Endometrium (tissue), 2 donors: ENCODE results near the gene ZCWPW1.

ENCODE experiments used
- FAIRE-seq: peaks from 2 replicates; lab custom pipeline; 2012; peaks lifted over from hg19 to GRCh38; lab: Jason Lieb, UNC
- donor health status: control.
- donor health status: control.

Gene ZCWPW1

DNA sequence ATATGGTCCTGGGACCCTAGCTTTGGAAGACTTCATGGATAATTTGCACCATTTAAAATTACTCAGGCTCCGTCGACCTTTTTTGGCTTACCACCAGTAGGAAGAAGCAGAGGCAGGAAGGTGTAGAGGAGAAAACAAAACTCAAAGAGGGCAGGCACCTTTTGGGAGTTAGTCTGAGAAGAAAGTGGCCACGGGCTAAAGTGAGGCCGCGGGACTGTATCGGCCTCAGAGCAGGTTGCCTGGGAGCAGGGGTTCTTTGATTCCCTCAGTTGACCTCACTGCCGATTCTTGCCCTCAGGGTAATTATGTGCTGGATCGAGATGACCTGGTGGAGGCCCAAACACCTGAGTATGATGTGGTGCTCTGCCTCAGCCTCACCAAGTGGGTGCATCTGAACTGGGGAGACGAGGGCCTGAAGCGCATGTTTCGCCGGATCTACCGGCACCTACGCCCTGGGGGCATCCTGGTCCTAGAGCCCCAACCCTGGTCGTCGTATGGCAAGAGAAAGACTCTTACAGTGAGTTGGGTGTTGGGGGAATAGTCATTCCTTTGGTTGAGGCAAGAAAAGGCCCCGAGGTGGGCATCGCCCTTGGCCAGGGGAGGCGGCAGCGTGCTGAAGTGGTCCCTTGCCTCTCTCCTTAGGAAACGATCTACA is 4.2 kb upstream of the ZCWPW1 start:
- FAIRE-seq: no peak

DNA sequence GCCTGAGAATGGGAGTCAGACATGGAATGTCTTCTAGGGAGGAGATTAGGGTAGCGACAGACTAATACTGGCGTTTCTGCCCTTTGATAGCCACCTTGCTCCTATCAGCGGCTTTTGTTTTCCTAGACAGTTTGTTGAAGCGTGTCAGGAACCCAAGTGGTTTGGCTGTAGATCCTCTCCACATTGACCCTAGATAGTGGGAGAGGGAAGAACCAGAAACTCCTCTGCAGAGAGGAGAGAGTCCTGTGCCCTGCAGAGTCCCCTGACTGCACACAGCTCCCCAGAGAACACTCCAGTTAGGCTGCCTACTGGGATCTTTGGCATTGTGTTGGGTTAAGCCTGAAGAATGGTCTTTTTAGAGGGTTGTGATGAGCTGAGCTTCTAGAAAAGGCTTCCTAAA is 3.5 kb upstream of the ZCWPW1 start:
- FAIRE-seq: no peak

DNA sequence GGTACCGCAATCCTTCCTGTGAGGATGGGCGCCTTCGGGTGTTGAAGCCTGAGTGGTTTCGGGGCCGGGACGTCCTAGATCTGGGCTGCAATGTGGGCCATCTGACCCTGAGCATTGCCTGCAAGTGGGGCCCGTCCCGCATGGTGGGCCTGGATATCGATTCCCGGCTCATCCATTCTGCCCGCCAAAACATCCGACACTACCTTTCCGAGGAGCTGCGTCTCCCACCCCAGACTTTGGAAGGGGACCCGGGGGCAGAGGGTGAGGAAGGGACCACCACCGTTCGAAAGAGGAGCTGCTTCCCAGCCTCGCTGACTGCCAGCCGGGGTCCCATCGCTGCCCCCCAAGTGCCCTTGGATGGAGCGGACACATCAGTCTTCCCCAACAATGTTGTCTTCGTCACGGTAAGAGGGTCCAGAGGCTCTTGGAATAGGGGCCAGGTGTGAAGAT is 2.8 kb upstream of the ZCWPW1 start:
- no peak for FAIRE-seq

DNA sequence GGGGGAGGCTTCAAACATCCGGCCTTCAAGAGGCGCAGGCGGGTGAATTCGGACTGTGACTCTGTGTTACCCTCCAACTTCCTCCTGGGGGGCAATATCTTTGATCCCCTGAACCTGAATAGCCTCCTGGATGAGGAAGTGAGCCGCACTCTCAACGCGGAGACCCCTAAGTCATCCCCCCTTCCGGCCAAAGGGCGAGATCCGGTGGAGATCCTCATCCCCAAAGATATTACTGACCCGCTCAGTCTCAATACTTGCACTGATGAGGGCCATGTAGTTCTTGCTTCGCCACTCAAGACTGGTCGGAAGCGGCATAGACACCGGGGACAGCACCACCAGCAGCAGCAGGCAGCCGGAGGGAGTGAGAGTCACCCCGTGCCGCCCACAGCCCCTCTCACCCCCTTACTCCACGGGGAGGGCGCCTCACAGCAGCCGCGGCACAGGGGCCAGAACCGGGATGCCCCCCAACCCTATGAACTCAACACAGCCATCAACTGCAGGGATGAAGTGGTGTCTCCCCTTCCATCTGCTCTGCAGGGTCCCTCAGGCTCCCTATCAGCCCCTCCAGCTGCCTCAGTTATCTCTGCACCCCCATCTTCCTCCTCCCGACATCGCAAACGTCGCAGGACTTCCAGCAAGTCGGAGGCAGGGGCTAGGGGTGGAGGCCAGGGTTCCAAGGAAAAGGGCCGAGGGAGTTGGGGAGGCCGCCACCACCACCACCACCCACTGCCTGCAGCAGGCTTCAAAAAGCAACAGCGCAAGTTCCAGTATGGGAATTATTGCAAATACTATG is 2.2 kb upstream of the ZCWPW1 start:
- FAIRE-seq: no peak

DNA sequence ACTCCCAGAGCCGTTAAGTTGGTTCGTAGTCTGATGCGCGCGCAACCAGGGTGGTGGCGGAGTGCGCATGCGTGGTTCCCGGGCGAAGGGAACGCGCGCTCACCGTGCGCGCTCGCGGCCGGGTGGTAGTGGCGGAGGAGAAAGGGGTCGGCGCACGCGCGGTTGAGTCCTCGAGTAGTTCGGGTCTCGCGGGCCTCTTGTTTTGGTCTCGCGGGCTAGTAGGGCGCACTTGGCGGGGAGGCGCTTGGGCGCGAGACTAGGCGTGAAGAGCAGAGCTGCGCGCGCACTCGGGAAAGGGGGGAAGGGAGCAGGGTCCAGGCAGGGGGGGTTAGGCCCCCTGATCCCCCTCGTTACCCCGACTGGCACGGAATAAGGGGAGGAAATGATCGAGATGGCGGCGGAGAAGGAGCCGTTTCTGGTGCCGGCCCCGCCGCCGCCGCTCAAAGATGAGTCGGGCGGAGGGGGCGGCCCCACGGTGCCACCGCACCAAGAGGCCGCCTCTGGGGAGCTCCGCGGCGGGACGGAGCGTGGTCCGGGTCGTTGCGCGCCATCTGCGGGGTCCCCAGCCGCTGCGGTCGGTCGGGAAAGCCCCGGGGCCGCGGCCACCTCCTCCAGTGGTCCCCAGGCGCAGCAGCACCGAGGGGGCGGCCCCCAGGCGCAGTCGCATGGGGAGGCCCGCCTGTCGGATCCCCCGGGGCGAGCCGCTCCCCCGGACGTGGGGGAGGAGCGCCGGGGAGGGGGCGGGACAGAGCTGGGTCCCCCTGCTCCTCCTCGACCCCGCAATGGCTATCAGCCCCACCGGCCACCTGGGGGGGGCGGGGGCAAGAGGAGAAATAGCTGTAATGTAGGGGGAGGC is 1.4 kb upstream of the ZCWPW1 start, which contains the start of gene MEPCE:
MEPCE (plus strand) TSS at position 195 of the 856 bp plus-strand sequence; CDS start at position 383, 188 bp downstream.
- peak; percentile 91 for FAIRE-seq

DNA sequence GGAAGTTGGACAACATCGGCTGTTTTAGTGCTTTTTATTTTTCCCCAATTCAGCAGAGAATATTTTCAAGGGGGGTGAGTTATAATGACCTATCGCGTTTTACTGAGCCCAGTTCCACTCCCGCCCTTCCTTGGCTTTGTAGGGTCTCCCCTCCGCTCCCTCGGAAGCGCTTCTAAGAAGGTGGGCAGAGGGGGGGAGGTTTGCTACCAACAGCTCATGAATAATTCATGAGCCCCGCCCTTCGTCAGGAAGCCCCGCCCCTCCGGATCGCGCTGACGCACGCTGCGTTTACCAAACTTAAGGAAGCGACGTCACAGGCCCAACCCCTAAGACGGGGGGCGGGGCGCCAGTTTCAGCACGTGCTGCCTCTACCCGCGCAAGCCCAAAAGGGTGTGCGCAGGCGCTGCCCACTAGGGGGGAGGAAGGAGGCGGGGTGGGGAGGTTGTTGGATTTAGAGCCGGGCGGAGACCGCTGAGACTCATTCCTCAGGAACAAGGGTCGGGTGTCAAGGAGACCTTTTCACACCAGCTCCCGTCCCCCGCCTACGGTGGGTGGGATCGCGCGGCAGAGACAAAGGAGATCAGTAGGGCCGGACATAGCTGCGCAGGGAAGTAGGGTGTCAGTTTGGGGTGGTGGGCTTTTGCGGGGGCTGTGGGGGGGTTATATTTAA is 599 bp upstream of the ZCWPW1 start:
- peak; percentile 96 for FAIRE-seq

DNA sequence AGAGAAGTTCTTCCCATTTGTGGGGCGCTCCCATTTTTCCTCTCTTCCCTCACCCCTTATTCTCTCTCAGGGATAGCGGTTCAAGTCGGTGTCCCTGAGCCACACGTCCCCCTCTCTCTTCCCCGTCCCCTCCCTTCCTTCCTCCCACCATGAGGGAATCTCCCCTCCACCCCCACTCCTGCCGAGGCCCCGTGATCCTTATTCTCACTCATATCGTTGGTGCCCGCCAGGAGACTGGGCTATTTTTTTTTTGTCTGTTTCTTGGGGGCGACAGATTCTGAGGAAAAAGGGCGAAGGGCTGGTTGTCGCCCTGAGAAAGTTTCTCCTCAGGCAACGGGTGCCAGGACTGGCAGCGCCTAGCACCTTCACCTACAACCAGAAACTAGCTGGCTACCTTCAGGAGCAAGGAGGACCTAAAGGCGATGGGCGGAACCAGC is 723 bp downstream of the ZCWPW1 start:
- no peak for FAIRE-seq

DNA sequence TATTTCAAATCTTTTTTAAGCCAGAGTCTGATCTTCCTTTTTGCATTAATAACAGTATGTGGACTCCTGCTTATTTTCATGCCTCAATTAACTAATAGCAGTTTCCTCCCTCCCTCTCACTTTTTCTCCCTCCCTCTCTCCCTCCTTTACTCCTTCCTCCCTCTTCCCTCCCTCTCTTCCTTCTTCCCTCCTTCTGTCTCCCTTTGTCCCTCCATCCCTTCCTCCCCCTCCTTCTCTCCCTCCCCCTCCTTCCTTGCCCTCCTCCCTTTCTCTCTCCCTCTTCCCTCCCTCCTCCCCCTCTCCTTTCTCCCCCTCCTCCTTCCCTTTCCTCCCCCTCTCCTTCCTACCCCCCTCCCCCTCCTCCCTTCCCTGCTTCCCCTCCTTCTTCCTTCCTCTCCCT is 2.0 kb downstream of the ZCWPW1 start:
- no peak for FAIRE-seq

DNA sequence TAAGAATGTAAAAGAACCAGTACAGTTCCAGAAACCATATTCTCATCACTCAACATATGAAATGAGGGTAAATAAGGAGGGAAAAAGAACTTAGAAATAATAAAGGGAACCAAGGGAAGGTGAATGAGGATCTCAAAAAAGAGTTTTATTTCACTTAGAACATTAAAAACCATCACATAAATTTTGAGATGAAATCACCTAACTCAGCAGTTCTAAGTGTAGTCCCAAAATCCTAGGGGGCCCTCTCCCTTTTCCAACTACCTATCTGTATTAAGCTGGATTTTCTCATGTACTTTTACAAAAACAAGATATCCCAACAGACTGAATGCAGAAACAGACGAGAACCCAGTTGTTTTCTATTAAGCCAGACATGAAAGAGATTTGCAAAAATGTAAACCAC is 3.2 kb downstream of the ZCWPW1 start:
- no peak for FAIRE-seq

DNA sequence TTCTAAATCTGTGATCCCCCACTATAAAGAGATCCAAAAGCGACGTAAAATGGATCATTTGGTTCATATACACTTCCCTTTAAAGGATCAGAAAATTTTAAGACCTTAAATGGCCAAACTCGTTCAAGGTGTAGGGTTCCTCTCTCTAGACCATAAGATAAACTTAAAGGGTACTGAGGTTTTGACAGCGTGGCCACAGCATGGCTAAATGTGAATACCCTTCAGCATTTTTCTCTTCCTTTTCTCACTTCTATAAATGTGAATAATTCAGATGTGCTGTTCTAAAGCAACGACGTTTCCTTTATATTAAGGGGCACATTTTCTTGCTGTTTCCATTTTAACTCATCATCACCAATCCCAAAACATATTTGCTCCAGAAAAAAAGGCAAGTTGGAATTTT is 5.2 kb downstream of the ZCWPW1 start:
- no peak for FAIRE-seq

DNA sequence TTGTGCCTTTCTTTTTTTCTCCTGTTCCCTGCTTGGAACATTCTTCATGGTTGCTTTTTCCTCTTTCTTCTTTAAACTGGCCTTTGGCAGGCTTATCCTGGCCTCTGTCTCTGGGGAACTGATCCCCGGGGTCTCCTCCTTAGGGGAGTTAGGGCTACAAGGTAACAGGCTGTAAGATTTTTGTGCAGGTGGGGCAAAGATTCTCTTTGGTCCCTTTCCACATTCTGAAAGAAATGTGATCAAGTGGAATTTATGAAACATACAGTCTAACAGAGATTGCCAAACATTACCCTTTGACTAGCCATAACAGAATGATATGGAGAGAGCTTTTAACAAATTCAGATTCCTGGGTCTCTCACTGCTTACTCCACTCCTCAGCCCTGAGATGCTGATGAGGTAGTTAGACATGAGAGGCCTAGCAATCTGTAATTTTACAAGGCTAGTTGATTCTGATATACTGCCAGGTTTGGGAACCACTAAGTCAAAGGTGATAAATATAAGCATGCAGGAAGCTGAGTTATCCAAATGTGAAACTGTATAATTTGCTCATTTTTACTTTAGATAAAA is 8.8 kb downstream of the ZCWPW1 start:
- FAIRE-seq: no peak

DNA sequence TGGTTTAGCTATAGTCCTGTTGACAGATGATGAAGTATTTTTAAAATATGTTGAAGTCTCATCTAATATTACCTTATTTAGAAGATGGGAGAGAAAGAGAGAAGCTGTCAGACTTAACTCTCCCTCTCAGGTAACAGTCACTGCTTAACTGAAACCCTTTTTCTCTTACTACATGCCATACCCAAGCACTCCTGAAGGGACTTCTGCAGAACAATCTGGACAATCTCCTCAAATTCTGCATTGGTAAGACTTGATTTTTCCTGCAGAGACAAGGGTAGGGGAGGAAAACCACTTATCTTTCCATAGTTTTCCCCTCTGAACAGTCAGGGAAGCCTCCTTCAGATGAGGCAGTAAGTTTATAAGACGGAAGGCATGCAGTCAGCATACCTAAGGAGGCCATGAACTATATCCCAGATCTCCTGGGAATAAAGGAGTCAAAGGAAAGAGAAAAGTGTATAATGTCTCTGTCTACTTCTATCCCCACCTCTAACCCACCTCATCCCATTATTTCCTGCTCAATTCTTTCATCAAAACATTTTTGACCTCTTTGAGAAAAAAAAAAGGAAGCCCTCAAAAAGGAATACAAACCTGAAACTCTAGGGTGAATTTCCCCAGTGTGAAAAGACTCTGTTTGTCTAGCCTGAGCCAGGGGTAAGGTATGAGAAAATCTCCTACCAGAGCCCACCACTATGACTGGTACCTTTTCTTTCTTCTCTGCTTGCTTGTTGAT is 9.4 kb downstream of the ZCWPW1 start:
- FAIRE-seq: no peak

DNA sequence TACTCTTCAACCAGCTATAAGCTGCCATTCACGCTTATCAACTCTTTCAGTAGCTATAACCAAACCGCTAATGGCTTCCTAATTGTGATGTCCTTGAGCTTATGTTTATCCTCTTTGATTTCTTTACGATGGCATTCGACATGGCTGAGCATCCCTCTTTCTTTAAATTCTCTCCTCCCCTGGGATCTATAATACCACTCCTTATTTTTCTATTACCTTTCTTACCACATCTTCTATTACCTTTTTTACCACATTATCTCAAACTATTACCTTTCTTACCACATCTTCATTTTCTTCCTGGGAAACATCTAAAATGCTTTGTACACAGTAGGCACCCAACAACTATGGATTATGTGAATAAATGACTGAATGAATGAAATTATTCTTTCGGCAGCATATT is 13.1 kb downstream of the ZCWPW1 start:
- no peak for FAIRE-seq

DNA sequence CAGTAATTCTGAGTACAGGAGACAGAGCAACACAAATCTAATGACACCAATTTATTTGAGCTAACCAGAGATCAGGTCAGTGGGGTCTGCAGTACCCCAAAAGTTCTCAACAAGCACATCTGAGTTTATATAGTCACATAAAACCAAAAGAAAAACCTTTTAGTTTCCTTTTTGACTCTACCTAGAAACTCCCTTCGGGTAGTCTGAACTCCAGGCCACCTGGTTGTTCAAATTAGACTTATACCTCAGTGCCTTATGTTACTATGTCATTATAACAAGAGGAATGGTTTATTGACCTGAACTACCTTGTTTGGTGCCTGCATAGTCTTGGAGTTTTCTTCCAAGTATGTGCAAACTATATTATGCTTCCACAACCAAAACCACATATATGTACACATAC is 14.6 kb downstream of the ZCWPW1 start:
- FAIRE-seq: no peak

DNA sequence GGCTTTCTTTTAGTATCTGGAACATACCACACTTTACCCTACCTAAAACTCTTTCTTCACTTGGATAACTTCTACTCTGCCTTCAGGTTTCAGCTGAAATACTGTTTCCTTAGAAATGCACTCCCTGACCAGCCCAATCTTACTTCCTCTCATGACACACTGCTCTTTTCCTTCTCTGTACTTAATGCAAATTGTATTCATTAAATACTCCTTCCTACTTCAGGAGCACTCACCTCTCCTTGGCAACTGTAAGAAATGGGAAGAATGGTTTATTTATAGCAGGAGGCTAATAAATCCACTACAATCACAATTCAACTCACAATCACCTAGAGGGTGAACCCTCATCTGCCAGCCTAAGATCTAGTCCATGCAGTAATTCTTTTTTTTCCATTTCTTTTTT is 15.2 kb downstream of the ZCWPW1 start:
- no peak for FAIRE-seq

DNA sequence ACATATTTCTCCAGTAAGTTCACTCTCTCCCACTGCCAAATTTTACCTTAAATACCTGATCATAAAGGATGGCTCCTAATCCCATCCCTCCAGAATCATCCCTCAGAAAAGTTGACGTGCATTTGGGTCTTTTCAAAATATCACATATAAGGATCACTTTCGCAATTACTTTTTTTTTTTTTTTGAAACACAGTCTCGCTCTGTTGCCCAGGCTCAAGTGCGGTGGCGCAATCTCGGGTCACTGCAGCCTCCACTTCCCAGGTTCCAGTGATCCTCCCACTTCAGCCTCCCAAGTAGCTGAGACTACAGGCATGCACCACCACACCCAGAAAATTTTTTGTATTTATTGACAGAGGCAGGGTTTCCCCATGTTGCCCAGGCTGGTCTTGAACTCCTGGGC is 17.4 kb downstream of the ZCWPW1 start:
- FAIRE-seq: no peak

DNA sequence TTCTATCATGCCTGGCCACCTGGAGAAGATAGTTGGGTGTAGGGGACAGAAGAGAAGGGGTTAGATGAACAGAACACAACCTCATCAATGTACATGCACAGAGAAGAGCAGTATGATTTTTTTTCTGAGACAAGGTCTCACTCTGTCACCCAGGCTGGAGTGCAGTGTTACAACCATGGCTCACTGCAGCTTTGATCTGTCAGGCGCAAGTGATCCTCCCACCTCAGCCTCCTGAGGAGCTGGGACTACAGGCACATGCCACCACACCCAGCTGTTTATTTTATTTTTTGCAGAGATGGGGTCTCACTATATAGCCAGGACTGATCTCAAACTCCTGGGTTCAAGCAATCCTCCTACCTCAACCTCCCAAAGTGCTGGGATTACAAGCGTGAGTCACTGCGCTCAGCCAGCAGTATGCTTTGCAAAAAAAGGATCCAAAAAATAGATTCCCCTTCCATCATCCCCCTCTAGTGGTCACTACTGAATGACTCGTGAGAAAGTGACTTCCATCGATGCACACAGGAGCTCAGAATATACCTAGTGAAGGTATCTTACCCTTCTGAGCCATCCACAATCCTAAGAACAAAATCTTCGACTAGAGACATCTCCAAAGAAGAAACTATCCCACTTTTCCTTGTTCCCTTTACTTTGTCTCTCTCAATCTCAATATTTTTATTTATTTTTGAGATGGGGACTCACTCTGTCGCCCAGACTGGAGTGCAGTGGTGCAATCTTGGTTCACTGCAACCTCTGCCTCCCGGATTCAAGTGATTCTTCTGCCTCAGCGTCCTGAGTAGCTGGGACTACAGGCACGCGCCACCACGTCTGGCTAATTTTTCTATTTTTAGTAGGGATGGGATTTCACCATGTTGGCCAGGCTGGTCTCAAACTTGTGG is 21.0 kb downstream of the ZCWPW1 start:
- FAIRE-seq: no peak

DNA sequence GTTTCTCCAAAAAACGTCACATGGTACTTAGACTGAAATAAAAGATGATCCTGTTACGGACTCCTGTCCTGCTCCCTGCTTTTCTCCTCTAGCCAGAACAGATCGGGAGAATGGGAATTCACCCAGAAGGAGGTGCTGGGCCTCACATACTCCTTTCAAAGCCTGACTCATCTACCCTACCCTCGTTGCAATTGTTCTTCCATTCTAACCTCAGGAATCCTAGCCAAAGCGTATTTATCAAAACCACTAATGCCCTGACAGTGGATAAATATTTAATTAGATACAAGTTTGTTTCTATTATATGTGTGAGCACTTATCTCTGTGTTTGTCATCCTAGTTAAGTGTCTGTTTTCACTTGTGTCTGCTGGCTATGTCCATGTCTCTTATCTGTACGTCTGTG is 21.7 kb downstream of the ZCWPW1 start:
- no peak for FAIRE-seq

DNA sequence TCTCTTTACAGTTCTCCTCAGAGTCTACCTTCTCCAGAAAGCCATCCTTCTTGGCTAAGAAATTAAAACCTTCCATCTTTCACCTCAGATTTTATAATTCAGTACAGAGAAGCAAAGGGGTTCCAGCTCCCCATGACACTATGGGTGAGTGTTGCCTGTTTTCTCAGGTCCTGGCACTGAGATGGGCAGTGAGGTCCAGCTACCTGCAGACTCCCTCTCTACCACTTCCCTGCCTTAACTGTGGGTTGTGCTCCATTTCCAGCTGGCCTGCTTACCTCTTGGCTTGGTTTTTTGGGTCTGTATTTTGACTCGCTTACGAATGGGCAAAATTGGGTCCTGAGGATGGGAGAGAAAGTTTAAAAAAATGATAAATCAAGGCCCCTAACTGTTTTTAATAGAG is 26.3 kb downstream of the ZCWPW1 start:
- FAIRE-seq: no peak

DNA sequence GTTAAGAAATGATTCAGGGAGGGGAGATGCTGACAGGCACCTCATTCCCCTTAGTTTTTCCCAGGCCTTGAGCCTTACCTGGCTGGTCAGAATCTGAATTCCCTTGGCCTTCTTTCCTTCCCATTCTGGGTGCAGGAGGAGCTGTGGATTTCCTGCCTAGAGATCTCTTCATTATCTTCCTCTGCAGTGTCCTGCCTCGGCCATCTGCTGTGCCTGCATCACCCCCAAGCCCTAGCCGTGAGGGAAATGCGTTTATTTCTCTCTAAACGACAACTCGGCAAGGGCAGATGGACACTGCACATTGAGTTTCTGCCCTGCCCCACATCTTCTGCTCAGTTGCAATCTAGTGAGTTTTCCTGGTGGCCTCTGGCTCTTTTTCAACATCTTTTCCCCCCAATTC is 26.7 kb downstream of the ZCWPW1 start:
- no peak for FAIRE-seq
